NB4 (cell line): ENCODE data around the gene MDM2.

Source experiments
- DNase-seq: peaks from one replicate; pipeline ENCODE4 v3.0.0; 2010; ENCODE audit warnings: low read depth
- H3K4me3 ChIP-seq: one replicate; pipeline ENCODE4 v1.5.1; 2011; ENCODE audit warnings: mild to moderate bottlenecking, low read depth, low read length, moderate library complexity
- CTCF ChIP-seq: IDR thresholded peaks from one replicate; pipeline ENCODE4 v1.5.1; 2012; ENCODE audit warnings: low read depth, low read length
- MAX ChIP-seq: IDR thresholded peaks from 2 replicates; pipeline ENCODE4 v1.6.1; 2011; ENCODE audit warnings: low read depth, low read length
- MYC ChIP-seq: IDR thresholded peaks from 2 replicates; pipeline ENCODE4 v1.6.1; 2011; ENCODE audit warnings: low read depth, low read length
- POLR2A ChIP-seq: IDR thresholded peaks from 2 replicates; pipeline ENCODE4 v1.6.1; 2011; ENCODE audit warnings: mild to moderate bottlenecking; ENCODE audit not compliant: insufficient read length; ENCODE audit errors: extremely low read depth

The MDM2 gene

GRCh38 chr12:68864604-68865003 lies 56.6 kb downstream of the MDM2 start:
- no peak overlapping the region for H3K4me3 ChIP-seq
- TF ChIP-seq POLR2A = no peak
- TF ChIP-seq MAX = no peak
- TF ChIP-seq CTCF = no peak
- TF ChIP-seq MYC = no peak
- no peak for DNase-seq

- H3K4me3 ChIP-seq = no peak overlapping the region
- DNase-seq = no peak
- TF ChIP-seq CTCF (no peak), POLR2A (no peak), MYC (no peak), MAX (no peak)
Observed at GRCh38 chr12:68865399-68866164, 57.6 kb downstream of the MDM2 start.

- H3K4me3 ChIP-seq = no peak overlapping the region
- TF ChIP-seq MAX (no peak), POLR2A (no peak), MYC (no peak), CTCF (no peak)
- no peak for DNase-seq
Observed at GRCh38 chr12:68866950-68867349, 59.0 kb downstream of the MDM2 start.

GRCh38 chr12:68867606-68868005 lies 59.6 kb downstream of the MDM2 start:
- H3K4me3 ChIP-seq = no peak overlapping the region
- DNase-seq = no peak
- TF ChIP-seq POLR2A (no peak), MAX (no peak), MYC (no peak), CTCF (no peak)

- TF ChIP-seq MYC (no peak), POLR2A (no peak), MAX (no peak), CTCF (no peak)
- DNase-seq = no peak
- no peak overlapping the region for H3K4me3 ChIP-seq
Observed at GRCh38 chr12:68868043-68868790, 60.2 kb downstream of the MDM2 start.
